ENCODE data around the gene SYNDIG1L.

DNA sequence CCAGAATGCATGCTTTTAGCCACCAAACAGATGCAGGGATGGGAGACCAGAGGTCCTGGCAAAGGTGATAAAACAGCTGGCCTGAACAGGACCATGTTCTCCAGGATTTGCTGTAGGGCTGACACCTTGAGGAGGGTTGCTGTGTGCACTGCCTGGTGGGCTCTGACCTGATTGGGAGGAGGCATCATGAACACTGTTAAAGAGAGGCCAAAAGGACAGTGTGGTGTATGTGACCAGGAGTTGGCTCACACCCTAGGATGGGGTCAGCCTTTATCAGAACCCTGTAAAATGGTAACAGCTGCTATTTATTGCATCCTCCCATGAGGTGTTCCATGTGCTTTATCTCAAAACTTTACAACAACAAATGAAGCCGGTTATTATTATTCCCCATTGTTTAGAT lies 8.8 kb downstream of the SYNDIG1L start:
- no peak for TF ChIP-seq CTCF (IDR thresholded peaks at IDR 0.05; ENCODE audit: insufficient read depth, low read length)
- TF ChIP-seq, protein P1, sequence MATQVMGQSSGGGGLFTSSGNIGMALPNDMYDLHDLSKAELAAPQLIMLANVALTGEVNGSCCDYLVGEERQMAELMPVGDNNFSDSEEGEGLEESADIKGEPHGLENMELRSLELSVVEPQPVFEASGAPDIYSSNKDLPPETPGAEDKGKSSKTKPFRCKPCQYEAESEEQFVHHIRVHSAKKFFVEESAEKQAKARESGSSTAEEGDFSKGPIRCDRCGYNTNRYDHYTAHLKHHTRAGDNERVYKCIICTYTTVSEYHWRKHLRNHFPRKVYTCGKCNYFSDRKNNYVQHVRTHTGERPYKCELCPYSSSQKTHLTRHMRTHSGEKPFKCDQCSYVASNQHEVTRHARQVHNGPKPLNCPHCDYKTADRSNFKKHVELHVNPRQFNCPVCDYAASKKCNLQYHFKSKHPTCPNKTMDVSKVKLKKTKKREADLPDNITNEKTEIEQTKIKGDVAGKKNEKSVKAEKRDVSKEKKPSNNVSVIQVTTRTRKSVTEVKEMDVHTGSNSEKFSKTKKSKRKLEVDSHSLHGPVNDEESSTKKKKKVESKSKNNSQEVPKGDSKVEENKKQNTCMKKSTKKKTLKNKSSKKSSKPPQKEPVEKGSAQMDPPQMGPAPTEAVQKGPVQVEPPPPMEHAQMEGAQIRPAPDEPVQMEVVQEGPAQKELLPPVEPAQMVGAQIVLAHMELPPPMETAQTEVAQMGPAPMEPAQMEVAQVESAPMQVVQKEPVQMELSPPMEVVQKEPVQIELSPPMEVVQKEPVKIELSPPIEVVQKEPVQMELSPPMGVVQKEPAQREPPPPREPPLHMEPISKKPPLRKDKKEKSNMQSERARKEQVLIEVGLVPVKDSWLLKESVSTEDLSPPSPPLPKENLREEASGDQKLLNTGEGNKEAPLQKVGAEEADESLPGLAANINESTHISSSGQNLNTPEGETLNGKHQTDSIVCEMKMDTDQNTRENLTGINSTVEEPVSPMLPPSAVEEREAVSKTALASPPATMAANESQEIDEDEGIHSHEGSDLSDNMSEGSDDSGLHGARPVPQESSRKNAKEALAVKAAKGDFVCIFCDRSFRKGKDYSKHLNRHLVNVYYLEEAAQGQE (IDR thresholded peaks at IDR 0.05; ENCODE audit: insufficient replicate concordance, low read depth), result no peak
- TF ChIP-seq GABPA (IDR thresholded peaks at IDR 0.05; ENCODE audit: low read depth), result no peak
- TF ChIP-seq POLR2AphosphoS5 (IDR thresholded peaks at IDR 0.05; ENCODE audit: low read depth), result no peak
- no peak for TF ChIP-seq SPI1 (IDR thresholded peaks at IDR 0.05; ENCODE audit: borderline replicate concordance, low read depth)

All from HL-60 (cell line).